CD8-positive, alpha-beta memory T cell (primary cell): ENCODE data around the gene XYLT2. TPM values are rescaled to one million over a fixed set of nuclear protein-coding genes. Genes with fewer than 3 reads are reported as not detected.
A peak's percentile ranks its signal among the peaks of the same experiment; 100 is the strongest.

ENCODE experiments used
- CTCF ChIA-PET: fragments of 350-600 bp; sonication (Branson Sonifier 250); formaldehyde crosslinking; loops from one replicate; lab custom pipeline; 2021; ENCODE audit warnings: antibody characterized with exemption; lab: Charles Lee
- POLR2A ChIA-PET: fragments of 350-600 bp; sonication (Branson Sonifier 250); formaldehyde crosslinking; loops from one replicate; lab custom pipeline; 2021; ENCODE audit warnings: antibody characterized with exemption; lab: Charles Lee
- DNase-seq, 5 donors: peaks; one replicate each; pipeline versions ENCODE4 v3.0.0 to v3.0.0-alpha.2; 2020 to 2022; ENCODE audit warnings: mixed read lengths in 1 of 5
- H3K27ac ChIP-seq: one replicate; pipeline ENCODE4 v1.7.0; 2013; ENCODE audit warnings: low read depth, mild to moderate bottlenecking, low read length, moderate library complexity
- H3K27me3 ChIP-seq: 2 replicates; pipeline ENCODE4 v1.7.0; 2013; ENCODE audit warnings: low read length, mild to moderate bottlenecking; ENCODE audit not compliant: insufficient read depth, poor library complexity, severe bottlenecking
- H3K36me3 ChIP-seq: 2 replicates; pipeline ENCODE4 v1.7.0; 2013; ENCODE audit warnings: mild to moderate bottlenecking, low read length, moderate library complexity; ENCODE audit not compliant: insufficient read depth
- H3K4me1 ChIP-seq: 2 replicates; pipeline ENCODE4 v1.7.0; 2013; ENCODE audit warnings: mild to moderate bottlenecking, low read length, moderate library complexity; ENCODE audit not compliant: insufficient read depth
- H3K4me3 ChIP-seq: 2 replicates; pipeline ENCODE4 v1.7.0; 2013; ENCODE audit warnings: mild to moderate bottlenecking, low read length
- H3K9me3 ChIP-seq: 2 replicates; pipeline ENCODE4 v1.7.0; 2013; ENCODE audit warnings: mild to moderate bottlenecking, low read length
- H3K27ac Mint-ChIP-seq, 8 donors: one replicate each; pipeline ENCODE4 v1.8.0; 2020 to 2021; ENCODE audit warnings: mixed read lengths in 8 of 8, mild to moderate bottlenecking in 6 of 8, inconsistent platforms in 3 of 8, moderate library complexity in 3 of 8
- H3K27me3 Mint-ChIP-seq, 2 donors: one replicate each; pipeline ENCODE4 v1.8.0; 2020 to 2021; ENCODE audit warnings: mixed read lengths in 2 of 2, mild to moderate bottlenecking in 1 of 2, moderate library complexity in 1 of 2
- H3K36me3 Mint-ChIP-seq, 3 donors: one replicate each; pipeline ENCODE4 v1.8.0; 2020 to 2021; ENCODE audit warnings: mixed read lengths in 3 of 3, inconsistent platforms in 1 of 3, mild to moderate bottlenecking in 1 of 3
- H3K4me1 Mint-ChIP-seq, 3 donors: one replicate each; pipeline ENCODE4 v1.8.0; 2020 to 2021; ENCODE audit warnings: mixed read lengths in 3 of 3, inconsistent platforms in 1 of 3, mild to moderate bottlenecking in 1 of 3
- H3K4me3 Mint-ChIP-seq, 7 donors: one replicate each; pipeline ENCODE4 v1.8.0; 2020 to 2021; ENCODE audit warnings: mixed read lengths in 7 of 7, mild to moderate bottlenecking in 6 of 7, moderate library complexity in 4 of 7, inconsistent platforms in 2 of 7
- H3K9me3 Mint-ChIP-seq, 5 donors: one replicate each; pipeline ENCODE4 v1.8.0; 2020 to 2022; ENCODE audit warnings: mixed read lengths in 5 of 5, mild to moderate bottlenecking in 3 of 5, moderate library complexity in 2 of 5, inconsistent platforms in 1 of 5
- polyA plus RNA-seq: library from polyadenylated mRNA; unstranded; fragments of 300-500 nt; fragmentation: Illumina TruSeq; gene quantifications from one replicate; pipeline ENCODE4 v1.2.3, GENCODE V29; 2021
- total RNA-seq, 2 experiments: library from RNA; stranded (reverse); gene quantifications; one replicate each; pipeline ENCODE4 v1.2.3, GENCODE V29; 2021

XYLT2 gene
- total and polyA plus RNA-seq, 3 experiments from 2014 or later, result 17.8 to 32.6 (median 31.8) TPM

- Histone ChIP-seq H3K27ac (no peak overlapping the region), H3K9me3 (no peaks in the 10 kb centered on the region), H3K27me3 (no peaks in the 10 kb centered on the region), H3K36me3 (no peaks in the 10 kb centered on the region), H3K4me1 (peaks cover 22% of the 10 kb centered on the region), H3K4me3 (no peak overlapping the region)
- H3K4me3 Mint-ChIP-seq, result peak overlapping the region; percentile 66 to 92 (median 87)
- CTCF ChIA-PET, result interaction anchor here (2.6 to 2.7 kb wide), 2 partner anchors 14 to 49 kb away, joined by 12 to 18 read pairs; partner anchors contain the start of gene LRRC59
- peaks cover 30 to 51% (median 41%) of the 10 kb centered on the region in 3 donors for H3K4me1 Mint-ChIP-seq
- POLR2A ChIA-PET, result interaction anchor here (2.5 kb wide), 1 partner anchor 14 kb away, joined by 12 read pairs; no protein-coding TSS in a partner anchor
- peaks cover 0 to 3% of the 10 kb centered on the region in 2 donors for H3K27me3 Mint-ChIP-seq
- DNase-seq, result no peak
- peak overlapping the region; percentile 41 to 95 (median 86) for H3K27ac Mint-ChIP-seq
- H3K36me3 Mint-ChIP-seq, result peaks cover 0 to 17% (median 1%) of the 10 kb centered on the region in 3 donors
- H3K9me3 Mint-ChIP-seq, result no peaks in the 10 kb centered on the region
These were observed 2.0 kb downstream of the XYLT2 start for GRCh38 chr17:50347894-50348291.

GRCh38 chr17:50348522-50349242 lies 2.8 kb downstream of the XYLT2 start:
- Histone ChIP-seq H3K9me3 (no peaks in the 10 kb centered on the region), H3K4me3 (no peak overlapping the region), H3K27me3 (no peaks in the 10 kb centered on the region), H3K36me3 (no peaks in the 10 kb centered on the region), H3K4me1 (peaks cover 22% of the 10 kb centered on the region), H3K27ac (no peak overlapping the region)
- H3K4me1 Mint-ChIP-seq, result peaks cover 30 to 51% (median 41%) of the 10 kb centered on the region in 3 donors
- peak overlapping the region in 7 of 8 donors; percentile 47 to 95 (median 88) for H3K27ac Mint-ChIP-seq
- H3K4me3 Mint-ChIP-seq, result peak overlapping the region in 6 of 7 donors; percentile 4 to 92 (median 74)
- no peaks in the 10 kb centered on the region for H3K9me3 Mint-ChIP-seq
- ChIA-PET CTCF (interaction anchor here (1.5 kb wide), 1 partner anchor 49 kb away, joined by 6 read pairs; the partner anchor contains the start of gene LRRC59), POLR2A (no interaction called here)
- H3K27me3 Mint-ChIP-seq, result peaks cover 0 to 3% of the 10 kb centered on the region in 2 donors
- peaks cover 0 to 24% (median 1%) of the 10 kb centered on the region in 3 donors for H3K36me3 Mint-ChIP-seq
- no peak for DNase-seq

GRCh38 chr17:50349243-50349600 lies 3.3 kb downstream of the XYLT2 start:
- Histone ChIP-seq H3K36me3 (no peaks in the 10 kb centered on the region), H3K9me3 (no peaks in the 10 kb centered on the region), H3K4me3 (no peak overlapping the region), H3K4me1 (peaks cover 22% of the 10 kb centered on the region), H3K27ac (no peak overlapping the region), H3K27me3 (no peaks in the 10 kb centered on the region)
- CTCF ChIA-PET, result interaction anchor here (1.5 kb wide), 1 partner anchor 48 kb away, joined by 6 read pairs; the partner anchor contains the start of gene LRRC59
- H3K27ac Mint-ChIP-seq, result peak overlapping the region in 6 of 8 donors; percentile 43 to 95 (median 68)
- H3K36me3 Mint-ChIP-seq, result peaks cover 0 to 26% (median 1%) of the 10 kb centered on the region in 3 donors
- no peaks in the 10 kb centered on the region for H3K9me3 Mint-ChIP-seq
- peak overlapping the region in 4 of 7 donors; percentile 3 to 79 (median 36) for H3K4me3 Mint-ChIP-seq
- POLR2A ChIA-PET, result interaction anchor here (0.9 kb wide), 1 partner anchor 11 kb away, joined by 4 read pairs; no protein-coding TSS in a partner anchor
- peaks cover 30 to 51% (median 41%) of the 10 kb centered on the region in 3 donors for H3K4me1 Mint-ChIP-seq
- H3K27me3 Mint-ChIP-seq, result peaks cover 0 to 3% of the 10 kb centered on the region in 2 donors
- no peak for DNase-seq

- peaks cover 0 to 3% of the 10 kb centered on the region in 2 donors for H3K27me3 Mint-ChIP-seq
- Histone ChIP-seq H3K4me1 (peaks cover 13% of the 10 kb centered on the region), H3K4me3 (no peak overlapping the region), H3K27ac (no peak overlapping the region), H3K9me3 (no peaks in the 10 kb centered on the region), H3K27me3 (no peaks in the 10 kb centered on the region), H3K36me3 (no peaks in the 10 kb centered on the region)
- H3K4me3 Mint-ChIP-seq, result no peak overlapping the region
- DNase-seq, result no peak
- H3K9me3 Mint-ChIP-seq, result no peaks in the 10 kb centered on the region
- ChIA-PET CTCF (no interaction called here), POLR2A (no interaction called here)
- peaks cover 30 to 42% (median 35%) of the 10 kb centered on the region in 3 donors for H3K4me1 Mint-ChIP-seq
- peak overlapping the region in 4 of 8 donors; percentile 63 to 74 (median 68) for H3K27ac Mint-ChIP-seq
- peaks cover 0 to 41% (median 1%) of the 10 kb centered on the region in 3 donors for H3K36me3 Mint-ChIP-seq
These were observed 4.8 kb downstream of the XYLT2 start for GRCh38 chr17:50350733-50351132.

- Histone ChIP-seq H3K27me3 (no peaks in the 10 kb centered on the region), H3K9me3 (no peaks in the 10 kb centered on the region), H3K36me3 (no peaks in the 10 kb centered on the region), H3K4me3 (no peak overlapping the region), H3K4me1 (peaks cover 7% of the 10 kb centered on the region), H3K27ac (no peak overlapping the region)
- peaks cover 24 to 33% (median 29%) of the 10 kb centered on the region in 3 donors for H3K4me1 Mint-ChIP-seq
- H3K36me3 Mint-ChIP-seq, result peaks cover 0 to 50% (median 1%) of the 10 kb centered on the region in 3 donors
- ChIA-PET POLR2A (interaction anchor here (0.7 kb wide), 1 partner anchor 323 kb away, joined by 3 read pairs; no protein-coding TSS in a partner anchor), CTCF (interaction anchor here (1.6 to 2.7 kb wide), 2 partner anchors 9 to 45 kb away, joined by 6 to 16 read pairs; partner anchors contain the start of gene LRRC59)
- peak in 1 of 5 donors; percentile 2 for DNase-seq
- H3K4me3 Mint-ChIP-seq, result peak overlapping the region in 1 of 7 donors; percentile 39
- H3K27ac Mint-ChIP-seq, result peak overlapping the region in 3 of 8 donors; percentile 52 to 87 (median 72)
- peaks cover 0 to 3% of the 10 kb centered on the region in 2 donors for H3K27me3 Mint-ChIP-seq
- H3K9me3 Mint-ChIP-seq, result no peaks in the 10 kb centered on the region
These were observed 6.3 kb downstream of the XYLT2 start for GRCh38 chr17:50352072-50352692.

GRCh38 chr17:50352693-50353599 lies 7.0 kb downstream of the XYLT2 start:
- Mint-ChIP-seq H3K4me3 (peak overlapping the region in 1 of 7 donors; percentile 39), H3K4me1 (peaks cover 16 to 26% (median 22%) of the 10 kb centered on the region in 3 donors), H3K9me3 (no peaks in the 10 kb centered on the region), H3K27ac (peak overlapping the region in 2 of 8 donors; percentile 69 to 72), H3K27me3 (peaks cover 0 to 3% of the 10 kb centered on the region in 2 donors), H3K36me3 (peaks cover 0 to 56% (median 1%) of the 10 kb centered on the region in 3 donors)
- DNase-seq, result no peak
- CTCF ChIA-PET, result interaction anchor here (1.6 to 2.7 kb wide), 2 partner anchors 9 to 44 kb away, joined by 6 to 16 read pairs; partner anchors contain the start of gene LRRC59
- Histone ChIP-seq H3K27ac (no peak overlapping the region), H3K4me1 (no peaks in the 10 kb centered on the region), H3K36me3 (no peaks in the 10 kb centered on the region), H3K9me3 (no peaks in the 10 kb centered on the region), H3K27me3 (no peaks in the 10 kb centered on the region), H3K4me3 (no peak overlapping the region)
- POLR2A ChIA-PET, result no interaction called here

GRCh38 chr17:50353600-50354195 lies 7.8 kb downstream of the XYLT2 start:
- Histone ChIP-seq H3K4me1 (no peaks in the 10 kb centered on the region), H3K9me3 (no peaks in the 10 kb centered on the region), H3K4me3 (no peak overlapping the region), H3K27ac (no peak overlapping the region), H3K36me3 (peaks cover 6% of the 10 kb centered on the region), H3K27me3 (no peaks in the 10 kb centered on the region)
- no peak overlapping the region for H3K4me3 Mint-ChIP-seq
- H3K9me3 Mint-ChIP-seq, result no peaks in the 10 kb centered on the region
- ChIA-PET POLR2A (no interaction called here), CTCF (interaction anchor here (1.6 to 2.7 kb wide), 2 partner anchors 8 to 44 kb away, joined by 6 to 16 read pairs; partner anchors contain the start of gene LRRC59)
- H3K27me3 Mint-ChIP-seq, result peaks cover 0 to 3% of the 10 kb centered on the region in 2 donors
- peaks cover 0 to 64% (median 1%) of the 10 kb centered on the region in 3 donors for H3K36me3 Mint-ChIP-seq
- DNase-seq, result no peak
- H3K27ac Mint-ChIP-seq, result peak overlapping the region in 1 of 8 donors; percentile 69
- peaks cover 9 to 18% (median 16%) of the 10 kb centered on the region in 3 donors for H3K4me1 Mint-ChIP-seq
